Kidney (tissue), 14 donors: Measurements from ENCODE around the gene ANXA5. TPM values are rescaled to one million over a fixed set of nuclear protein-coding genes. Genes with fewer than 3 reads are reported as not detected.

ENCODE experiments used
- DNase-seq, 5 donors: peaks; one replicate each; pipeline ENCODE4 v3.0.0-alpha.2; 2013 to 2020
- FAIRE-seq: peaks from 2 replicates; lab custom pipeline; 2012; peaks lifted over from hg19 to GRCh38; lab: Jason Lieb, UNC
- H3K27ac ChIP-seq, 2 donors: one replicate each; pipeline ENCODE4 v1.7.0; 2013; ENCODE audit warnings: low read depth in 2 of 2, low read length in 2 of 2, inconsistent platforms in 1 of 2
- H3K27me3 ChIP-seq: one replicate; pipeline ENCODE4 v1.7.1; 2013; ENCODE audit warnings: low read length, inconsistent platforms; ENCODE audit not compliant: control insufficient read depth, insufficient read depth
- H3K36me3 ChIP-seq, 3 donors: one replicate each; pipeline versions ENCODE4 v1.7.0 to v1.7.1; 2013; ENCODE audit warnings: low read length in 3 of 3, control low read depth in 1 of 3, inconsistent platforms in 1 of 3; ENCODE audit not compliant: insufficient read depth in 3 of 3, control insufficient read depth in 2 of 3
- H3K4me1 ChIP-seq, 3 donors: one replicate each; pipeline versions ENCODE4 v1.7.0 to v1.7.1; 2013; ENCODE audit warnings: low read length in 3 of 3, inconsistent platforms in 1 of 3, low read depth in 1 of 3; ENCODE audit not compliant: control insufficient read depth in 2 of 3, insufficient read depth in 2 of 3
- H3K4me3 ChIP-seq, 3 donors: one replicate each; pipeline versions ENCODE4 v1.7.0 to v1.8.1; 2013; ENCODE audit warnings: low read length in 3 of 3, control low read depth in 1 of 3, inconsistent platforms in 1 of 3
- H3K9ac ChIP-seq, 3 donors: one replicate each; pipeline versions ENCODE4 v1.7.0 to v1.7.1; 2013; ENCODE audit warnings: low read length in 3 of 3, control low read depth in 1 of 3, inconsistent platforms in 1 of 3
- H3K9me3 ChIP-seq, 3 donors: one replicate each; pipeline versions ENCODE4 v1.7.0 to v1.7.1; 2013; ENCODE audit warnings: low read length in 3 of 3, control low read depth in 1 of 3, inconsistent platforms in 1 of 3; ENCODE audit not compliant: control insufficient read depth in 2 of 3, insufficient read depth in 1 of 3
- CTCF ChIP-seq: IDR thresholded peaks from 3 replicates; pipeline ENCODE4 v1.5.1; 2012; ENCODE audit warnings: mild to moderate bottlenecking, moderate library complexity, borderline replicate concordance; ENCODE audit not compliant: insufficient read depth; ENCODE audit errors: extremely low read depth
- intact Hi-C: fragments of 100-400 bp; cut with DNase I; formaldehyde crosslinking; loops from one replicate; pipeline ENCODE4 v1.11.1; 2022
- polyA plus RNA-seq: library from polyadenylated mRNA; stranded (reverse); fragments of 350-450 nt; fragmentation: Illumina TruSeq; extraction: RNeasy Lipid Tissue Mini Kit (QIAGEN cat#74804); gene quantifications from one replicate; pipeline ENCODE4 v1.2.3, GENCODE V29; 2014; ENCODE audit warnings: low read depth, low replicate concordance; ENCODE audit not compliant: insufficient read depth
- total RNA-seq: library from RNA; stranded (reverse); fragmentation: NEBNext Ultra II Directional; extraction: Animal tissue kit (Norgen Biotek cat#: 25700); gene quantifications from one replicate; pipeline ENCODE4 v1.2.1, GENCODE V29; 2021
- donor health status: control.
- donor health status: control.
- donor health status: control.
- donor health status: control.
- donor health status: control.
- donor health status: DM: yes; HTN: yes; CAD: no.
- donor health status: Normal renal cell carcinoma (clear cell type).

ANXA5 gene
- total and polyA plus RNA-seq, 2 donors from 2014 or later: 248 to 302 TPM

DNA sequence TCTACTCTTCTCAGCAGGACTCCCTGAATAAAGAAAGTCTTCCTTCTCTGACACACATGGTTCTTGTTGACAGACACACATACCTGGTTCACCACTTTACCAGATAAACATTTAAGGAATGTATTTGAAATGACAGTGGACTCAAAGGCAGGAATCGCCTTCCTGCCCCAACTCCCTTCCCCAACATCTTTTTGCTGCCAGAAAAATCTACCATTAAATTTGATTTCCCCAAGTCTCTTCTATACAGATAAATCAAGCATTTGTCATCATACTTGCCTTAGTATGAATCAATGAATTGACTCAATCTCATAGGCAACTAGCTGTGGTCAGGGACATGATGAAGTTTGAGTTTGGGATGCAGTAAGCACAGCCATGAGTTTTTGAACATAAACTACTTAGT lies 23.3 kb upstream of the ANXA5 start:
- no peak for TF ChIP-seq CTCF
- H3K9ac ChIP-seq: no peak overlapping the region
- H3K9me3 ChIP-seq: no peaks in the 10 kb centered on the region
- no peak overlapping the region for H3K27ac ChIP-seq
- H3K27me3 ChIP-seq: no peaks in the 10 kb centered on the region
- no peaks in the 10 kb centered on the region for H3K36me3 ChIP-seq
- H3K4me1 ChIP-seq: no peaks in the 10 kb centered on the region
- intact Hi-C loops: no loop called here
- DNase-seq (no peak), FAIRE-seq (no peak)
- no peak overlapping the region for H3K4me3 ChIP-seq

- FAIRE-seq (no peak), DNase-seq (no peak)
- no peak overlapping the region for H3K9ac ChIP-seq
- H3K4me1 ChIP-seq: no peaks in the 10 kb centered on the region
- H3K9me3 ChIP-seq: no peaks in the 10 kb centered on the region
- intact Hi-C loops: no loop called here
- no peak for TF ChIP-seq CTCF
- H3K27me3 ChIP-seq: no peaks in the 10 kb centered on the region
- no peaks in the 10 kb centered on the region for H3K36me3 ChIP-seq
- no peak overlapping the region for H3K27ac ChIP-seq
- H3K4me3 ChIP-seq: no peak overlapping the region
Measured at GRCh38 chr4:121717680-121718237, 21.0 kb upstream of the ANXA5 start.

DNA sequence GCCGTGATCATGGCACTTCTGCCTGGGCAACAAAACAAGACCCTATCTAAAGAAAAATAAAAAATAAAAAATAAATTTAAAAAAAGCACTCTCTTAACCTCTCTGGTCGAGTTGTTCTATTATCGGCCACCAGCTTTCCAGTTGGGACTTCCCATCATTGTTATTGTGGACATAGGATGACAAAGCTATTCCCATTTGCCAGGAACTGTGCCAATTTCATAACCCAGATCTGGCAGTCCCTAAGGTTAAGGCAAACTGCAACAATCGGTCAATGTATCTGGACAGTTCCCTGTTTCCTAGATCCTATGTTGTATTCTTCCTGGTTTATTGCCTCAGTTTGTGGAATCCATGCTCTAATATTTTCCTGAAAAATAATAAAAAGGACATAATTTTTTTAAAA lies 17.8 kb upstream of the ANXA5 start:
- no peak overlapping the region for H3K27ac ChIP-seq
- peaks cover 0 to 3% (median 0%) of the 10 kb centered on the region in 3 donors for H3K4me1 ChIP-seq
- H3K36me3 ChIP-seq: no peaks in the 10 kb centered on the region
- H3K4me3 ChIP-seq: no peak overlapping the region
- no peak for DNase-seq
- H3K9ac ChIP-seq: no peak overlapping the region
- no peak for FAIRE-seq
- intact Hi-C loops: no loop called here
- H3K9me3 ChIP-seq: no peaks in the 10 kb centered on the region
- H3K27me3 ChIP-seq: no peaks in the 10 kb centered on the region
- no peak for TF ChIP-seq CTCF

DNA sequence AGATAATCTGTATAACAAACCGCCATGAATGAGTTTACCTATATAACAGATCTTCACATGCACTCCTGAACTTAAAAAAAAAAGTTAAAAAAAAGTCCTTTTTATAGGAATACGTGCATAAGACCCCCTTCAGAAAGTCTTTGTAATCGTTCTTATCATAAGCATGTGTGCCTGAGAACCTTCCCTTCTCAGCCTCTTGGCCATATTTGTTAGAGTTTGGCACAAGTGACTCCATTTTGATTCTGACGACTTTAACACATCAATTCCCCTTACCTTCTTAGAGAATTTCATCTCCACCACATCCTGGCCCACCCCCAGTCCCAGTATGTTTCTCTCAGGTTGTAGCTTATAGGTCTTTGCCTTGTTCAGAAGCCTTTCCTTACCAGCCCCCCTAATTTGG lies 16.0 kb upstream of the ANXA5 start:
- no peak for DNase-seq
- intact Hi-C loops: no loop called here
- H3K9me3 ChIP-seq: no peaks in the 10 kb centered on the region
- no peak overlapping the region for H3K4me3 ChIP-seq
- no peak for TF ChIP-seq CTCF
- H3K9ac ChIP-seq: no peak overlapping the region
- no peaks in the 10 kb centered on the region for H3K36me3 ChIP-seq
- no peak for FAIRE-seq
- H3K27me3 ChIP-seq: no peaks in the 10 kb centered on the region
- no peak overlapping the region for H3K27ac ChIP-seq
- peaks cover 0 to 3% (median 0%) of the 10 kb centered on the region in 3 donors for H3K4me1 ChIP-seq
